Stimulated activated naive CD4-positive, alpha-beta T cell treated with Interleukin-2 at 50 U/mL for 16 hours (primary cell): ENCODE measurements around the gene STXBP2.
"Not testable (repeated sequence)": the region's sequence is repeated elsewhere in the genome, so short reads cannot be mapped to it uniquely, and the experiment has no call there.

Experiments
- DNase-seq: peaks from one replicate; lab custom pipeline; 2025; lab: John Stamatoyannopoulos, UW

Gene STXBP2

DNA sequence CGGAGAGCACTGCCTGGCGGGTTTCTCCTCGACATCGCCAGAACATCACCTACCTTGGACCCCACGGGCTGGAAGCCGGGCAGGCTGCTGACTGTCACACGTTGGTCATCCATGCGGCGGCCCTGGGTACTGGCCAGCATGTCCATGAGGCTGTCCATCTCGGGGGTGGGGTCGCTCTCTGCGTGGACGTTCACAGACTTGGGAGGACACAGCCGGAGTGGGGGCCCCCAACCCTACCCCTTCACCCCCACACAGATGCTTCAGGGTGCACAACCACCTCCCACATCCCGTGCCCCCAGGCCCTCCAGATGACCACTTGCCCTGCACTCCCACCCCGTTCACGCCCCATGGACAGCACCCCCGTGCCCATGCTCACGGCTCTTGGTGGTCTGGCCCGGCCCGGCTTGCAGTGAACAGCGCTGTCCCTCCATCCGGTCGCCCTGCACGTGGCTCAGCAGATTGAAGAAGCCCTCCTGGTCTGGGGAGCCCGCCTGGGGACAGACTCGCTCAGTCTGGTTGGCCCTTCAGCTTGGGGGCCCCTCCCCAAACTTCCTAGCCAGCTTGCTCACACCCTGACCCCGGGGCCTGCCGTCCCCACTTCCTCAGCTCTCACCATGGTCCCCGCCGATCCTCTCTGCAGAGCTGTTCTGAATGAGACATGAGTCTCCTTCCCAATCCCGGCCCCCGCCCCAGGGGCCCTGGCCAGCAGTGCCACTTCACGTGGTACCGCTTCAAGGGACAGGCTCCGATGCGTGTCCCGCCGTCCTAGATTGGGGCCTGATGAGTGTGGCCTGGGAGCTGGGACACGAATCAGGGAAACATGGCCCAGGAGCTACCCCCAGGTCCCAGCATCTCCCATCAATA, 4.3 kb upstream of the STXBP2 start:
- DNase-seq: no peak

DNA sequence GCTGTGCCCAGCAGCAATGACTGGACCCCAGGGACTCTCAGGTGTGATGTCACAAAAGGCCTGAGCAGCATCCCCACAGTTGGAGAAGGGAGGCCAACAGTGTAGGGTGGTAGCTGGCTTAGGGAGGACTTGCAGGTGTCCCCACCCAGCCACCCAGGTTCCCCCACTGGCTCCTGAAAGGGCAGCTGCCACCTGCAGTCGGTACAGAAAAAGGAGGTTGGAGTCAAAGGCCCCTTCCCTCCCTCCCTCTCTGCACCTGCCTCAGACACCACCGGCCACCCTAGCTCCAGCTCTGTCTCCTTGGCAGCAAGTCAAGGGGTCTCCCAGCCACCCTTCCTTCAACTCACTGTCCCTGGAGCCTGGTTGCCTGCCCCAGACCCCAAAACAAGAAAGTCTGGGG, 3.2 kb upstream of the STXBP2 start, which contains the start of gene PCP2:
Gene PCP2, minus strand, starts transcription at position 22 of the 400 bp plus-strand sequence. CDS start 262 bp downstream, outside the sequence.
- DNase-seq: no peak

DNA sequence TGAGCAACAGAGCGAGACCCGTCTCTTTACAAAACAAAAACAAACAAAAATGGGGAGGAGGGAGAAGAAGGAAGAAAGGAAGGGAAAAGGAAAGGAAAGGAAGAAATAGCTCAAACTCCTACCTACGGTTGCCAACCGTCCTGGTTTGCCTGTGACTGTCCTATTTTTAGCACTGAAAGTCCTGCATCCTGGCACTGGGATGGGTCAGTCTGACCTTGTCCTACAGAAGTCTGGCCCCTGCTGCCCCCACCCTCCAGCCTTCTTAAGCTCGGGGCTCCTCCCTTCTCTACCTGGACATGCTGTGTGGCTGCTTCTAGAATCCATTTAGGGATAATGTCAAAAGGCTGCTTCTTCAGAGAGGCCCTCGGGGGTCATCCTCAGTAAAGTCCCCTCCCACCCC, 1.2 kb upstream of the STXBP2 start:
- no peak for DNase-seq

DNA sequence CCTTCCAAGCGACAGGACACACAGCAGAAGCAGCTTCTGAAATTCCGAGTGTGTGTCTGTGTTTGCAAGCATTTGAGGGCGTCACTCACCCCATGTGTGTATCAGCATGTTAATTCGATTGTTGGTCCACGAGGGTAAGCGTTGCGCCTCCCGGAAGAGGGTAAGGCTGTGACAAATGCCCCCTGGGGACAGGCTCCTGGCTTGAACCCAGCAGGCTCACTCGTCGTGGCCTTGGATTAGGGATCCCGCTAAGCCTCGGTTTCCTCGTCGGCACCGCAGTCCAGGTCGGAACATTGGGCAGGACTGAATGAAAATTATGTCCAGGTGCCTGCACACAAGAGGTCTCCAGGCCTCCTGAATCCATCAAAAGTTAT, 606 bp upstream of the STXBP2 start:
- DNase-seq: no peak

DNA sequence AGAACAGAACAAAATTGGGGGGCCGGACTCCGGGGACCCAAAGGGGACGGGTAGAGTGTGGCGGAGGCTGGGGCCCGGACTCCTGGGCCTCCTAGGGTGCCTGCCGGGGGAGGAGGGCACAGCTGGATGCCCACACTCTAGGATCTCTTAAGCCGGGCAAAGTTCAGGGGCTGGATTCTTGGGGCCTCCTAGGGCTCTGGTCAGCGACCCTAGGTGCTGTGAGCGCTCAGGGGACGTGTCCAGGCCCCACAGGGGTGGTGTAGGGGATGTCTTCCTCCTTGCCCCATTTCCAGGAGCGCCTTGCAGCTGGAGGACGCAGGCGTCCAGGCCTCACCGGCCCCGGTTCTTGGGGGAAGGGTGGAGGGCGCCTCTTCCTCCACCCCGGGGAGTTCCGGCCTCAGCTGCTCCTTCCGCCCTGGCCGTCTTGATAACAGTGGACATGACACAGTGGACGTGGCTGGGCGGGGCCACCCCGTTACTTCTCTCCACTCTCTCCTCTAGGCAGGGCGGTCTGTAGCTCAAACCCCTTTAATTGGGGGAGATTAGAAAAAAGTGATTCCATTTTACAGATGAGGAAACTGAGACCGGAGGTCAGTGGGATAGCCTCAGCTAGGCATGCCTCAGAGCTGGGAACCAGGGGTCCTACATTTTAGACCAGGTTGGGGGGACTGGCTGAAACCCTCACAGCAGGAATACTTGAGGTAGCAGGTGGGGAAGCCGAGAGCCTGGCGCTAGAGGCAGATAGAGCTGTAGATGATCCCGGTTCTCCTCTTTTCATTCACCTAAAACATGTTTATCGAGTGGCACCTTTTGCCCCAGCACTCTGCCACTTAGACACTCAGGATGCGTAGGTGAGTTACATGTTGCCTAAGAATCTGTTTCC, 705 bp downstream of the STXBP2 start:
- DNase-seq: no peak

DNA sequence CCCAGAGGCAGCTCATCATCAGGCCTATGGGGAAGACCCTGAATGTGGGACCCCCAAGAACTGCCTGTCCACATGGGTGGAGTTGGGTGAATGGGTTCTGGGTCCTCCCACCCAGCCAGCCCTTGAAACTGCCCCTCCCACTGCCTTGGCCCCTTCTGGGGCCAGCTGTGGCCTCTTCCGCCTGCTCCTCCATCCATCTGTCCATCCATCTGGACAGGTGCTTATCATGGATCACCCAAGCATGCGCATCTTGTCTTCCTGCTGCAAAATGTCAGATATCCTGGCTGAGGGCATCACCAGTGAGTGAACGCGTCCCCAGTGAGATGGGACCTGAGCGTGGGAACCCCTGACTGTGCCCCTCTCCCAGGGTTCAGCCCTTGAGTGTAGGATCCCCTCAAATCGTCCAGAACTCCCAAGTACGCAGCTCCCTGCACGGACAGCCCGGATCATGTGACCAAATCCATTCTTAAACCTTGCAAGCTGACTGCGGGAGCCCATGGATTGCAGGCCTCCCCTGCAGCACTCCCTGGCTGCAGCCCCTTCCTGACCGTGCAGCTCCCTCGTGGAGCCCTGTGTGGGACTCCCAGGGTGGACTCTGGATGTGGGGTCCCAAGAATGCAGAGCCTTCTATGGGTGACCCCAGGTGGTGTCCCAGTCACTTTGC, 2.0 kb downstream of the STXBP2 start:
- no peak for DNase-seq

DNA sequence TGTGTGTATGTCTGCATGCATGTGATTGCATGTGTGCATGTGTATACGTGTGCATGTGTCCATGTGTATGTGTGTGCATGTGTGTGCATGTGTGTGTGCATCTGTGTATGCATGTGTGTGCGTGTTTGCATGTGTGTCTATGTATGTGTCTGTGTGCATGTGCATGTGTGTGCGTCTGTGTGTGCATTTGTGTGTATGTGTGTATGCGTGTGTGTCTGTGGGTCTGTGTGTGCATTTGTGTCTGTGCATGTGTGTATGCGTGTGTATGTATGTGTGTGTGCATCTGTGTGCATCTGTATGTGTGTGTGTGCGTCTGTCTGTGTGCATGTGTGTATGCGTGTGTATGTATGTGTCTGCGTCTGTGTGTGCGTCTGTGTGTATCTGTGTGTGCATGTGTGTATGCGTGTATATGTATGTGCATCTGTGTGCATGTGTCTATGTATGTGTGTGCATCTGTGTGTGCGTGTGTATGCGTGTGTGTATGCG, 3.0 kb downstream of the STXBP2 start:
- no peak for DNase-seq

DNA sequence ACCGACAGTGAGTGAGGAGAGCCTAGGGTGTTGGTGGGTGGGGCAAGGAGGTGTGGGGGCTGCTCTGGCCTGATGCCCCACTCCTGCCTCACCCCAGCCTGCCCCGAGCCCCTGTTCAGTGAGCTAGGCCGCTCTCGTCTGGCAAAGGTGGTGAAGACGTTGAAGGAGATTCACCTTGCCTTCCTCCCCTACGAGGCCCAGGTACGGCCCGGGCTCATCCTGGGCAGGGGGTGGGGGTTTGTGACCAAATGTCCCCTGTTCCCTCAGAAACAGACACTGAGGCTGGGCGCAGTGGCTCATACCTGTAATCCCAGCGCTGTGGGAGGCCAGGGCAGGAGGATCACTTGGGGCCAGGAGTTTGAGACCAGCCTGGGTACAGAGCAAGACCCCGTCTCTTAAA, 3.9 kb downstream of the STXBP2 start:
- no peak for DNase-seq

DNA sequence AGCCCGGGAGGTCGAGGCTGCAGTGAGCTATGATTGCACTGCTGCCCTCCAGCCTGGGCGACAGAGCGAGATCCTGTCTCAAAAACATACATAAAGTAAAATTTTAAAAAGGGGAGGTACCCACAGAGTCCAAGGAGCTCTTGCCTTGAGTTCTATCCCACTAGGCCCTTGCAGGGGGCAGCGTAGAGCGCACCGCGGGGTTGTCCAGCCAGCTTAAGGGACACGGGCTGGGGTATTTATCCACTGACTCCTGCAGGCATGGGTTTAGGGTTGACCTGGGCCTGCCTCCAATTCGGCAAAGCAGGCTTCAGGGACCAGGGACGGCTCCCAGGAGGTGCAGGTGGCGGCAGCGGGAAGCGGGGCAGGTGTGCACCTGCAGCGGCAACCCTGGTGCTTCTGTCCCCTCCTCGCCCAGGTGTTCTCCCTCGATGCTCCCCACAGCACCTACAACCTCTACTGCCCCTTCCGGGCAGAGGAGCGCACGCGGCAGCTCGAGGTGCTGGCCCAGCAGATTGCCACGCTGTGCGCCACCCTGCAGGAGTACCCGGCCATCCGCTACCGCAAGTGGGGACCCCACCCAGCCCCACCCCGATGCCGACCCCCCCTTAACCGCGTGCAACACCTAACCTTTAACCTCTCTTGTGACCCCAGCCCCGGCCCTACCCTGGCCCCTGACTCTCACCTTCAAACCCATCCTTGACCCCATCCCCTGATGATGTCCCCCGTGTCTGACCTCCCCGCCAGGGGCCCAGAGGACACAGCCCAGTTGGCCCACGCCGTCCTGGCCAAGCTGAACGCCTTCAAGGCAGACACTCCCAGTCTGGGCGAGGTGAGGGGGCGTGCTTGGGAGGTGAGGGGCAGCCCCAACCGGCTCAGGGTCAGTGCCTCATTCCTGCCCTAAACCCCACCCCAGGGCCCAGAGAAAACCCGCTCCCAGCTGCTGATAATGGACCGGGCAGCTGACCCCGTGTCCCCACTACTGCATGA, 4.7 kb downstream of the STXBP2 start:
- DNase-seq: no peak

DNA sequence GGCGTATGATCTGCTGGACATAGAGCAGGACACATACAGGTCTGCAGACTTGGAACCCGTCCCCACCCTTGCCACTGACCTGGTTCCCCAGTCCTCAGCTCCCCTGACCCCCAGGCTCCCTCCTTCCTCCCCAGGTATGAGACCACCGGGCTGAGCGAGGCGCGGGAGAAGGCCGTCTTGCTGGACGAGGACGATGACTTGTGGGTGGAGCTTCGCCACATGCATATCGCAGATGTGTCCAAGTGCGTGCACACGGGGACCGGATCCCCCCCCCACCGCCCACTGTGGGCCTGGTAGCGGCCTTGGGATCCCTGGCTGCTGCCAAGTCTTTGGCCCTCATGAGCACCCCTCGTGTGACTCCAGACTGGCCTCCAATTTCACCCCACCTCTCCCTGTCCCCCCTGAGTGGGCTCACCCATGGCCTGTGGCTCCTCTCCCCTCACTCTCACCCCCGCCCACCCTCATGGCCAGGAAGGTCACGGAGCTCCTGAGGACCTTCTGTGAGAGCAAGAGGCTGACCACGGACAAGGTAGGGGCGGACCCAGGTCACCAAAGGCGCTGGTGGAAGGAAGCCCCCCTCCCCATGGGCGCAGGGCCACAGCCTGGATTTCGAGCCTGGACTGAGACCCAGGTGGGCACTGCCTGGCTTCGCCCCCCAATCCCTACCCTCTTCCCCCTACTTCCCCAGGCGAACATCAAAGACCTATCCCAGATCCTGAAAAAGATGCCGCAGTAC, 5.6 kb downstream of the STXBP2 start:
- no peak for DNase-seq

DNA sequence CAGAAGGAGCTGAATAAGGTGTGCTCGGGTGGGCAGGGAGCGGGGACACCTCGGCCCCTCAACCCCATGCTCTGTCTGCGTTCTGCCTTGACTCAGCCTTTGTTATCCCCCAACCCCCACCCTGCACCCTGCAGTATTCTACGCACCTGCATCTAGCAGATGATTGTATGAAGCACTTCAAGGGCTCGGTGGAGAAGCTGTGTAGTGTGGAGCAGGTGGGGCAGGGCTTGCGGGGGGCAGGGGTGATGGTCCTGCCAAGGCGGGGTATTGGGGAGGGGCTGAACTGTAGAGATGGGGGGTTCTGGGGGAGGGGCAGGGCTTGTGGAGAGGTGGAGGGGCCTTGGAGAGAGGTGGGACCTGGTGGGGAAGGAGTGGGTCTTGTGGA, 6.1 kb downstream of the STXBP2 start:
- DNase-seq: no peak

DNA sequence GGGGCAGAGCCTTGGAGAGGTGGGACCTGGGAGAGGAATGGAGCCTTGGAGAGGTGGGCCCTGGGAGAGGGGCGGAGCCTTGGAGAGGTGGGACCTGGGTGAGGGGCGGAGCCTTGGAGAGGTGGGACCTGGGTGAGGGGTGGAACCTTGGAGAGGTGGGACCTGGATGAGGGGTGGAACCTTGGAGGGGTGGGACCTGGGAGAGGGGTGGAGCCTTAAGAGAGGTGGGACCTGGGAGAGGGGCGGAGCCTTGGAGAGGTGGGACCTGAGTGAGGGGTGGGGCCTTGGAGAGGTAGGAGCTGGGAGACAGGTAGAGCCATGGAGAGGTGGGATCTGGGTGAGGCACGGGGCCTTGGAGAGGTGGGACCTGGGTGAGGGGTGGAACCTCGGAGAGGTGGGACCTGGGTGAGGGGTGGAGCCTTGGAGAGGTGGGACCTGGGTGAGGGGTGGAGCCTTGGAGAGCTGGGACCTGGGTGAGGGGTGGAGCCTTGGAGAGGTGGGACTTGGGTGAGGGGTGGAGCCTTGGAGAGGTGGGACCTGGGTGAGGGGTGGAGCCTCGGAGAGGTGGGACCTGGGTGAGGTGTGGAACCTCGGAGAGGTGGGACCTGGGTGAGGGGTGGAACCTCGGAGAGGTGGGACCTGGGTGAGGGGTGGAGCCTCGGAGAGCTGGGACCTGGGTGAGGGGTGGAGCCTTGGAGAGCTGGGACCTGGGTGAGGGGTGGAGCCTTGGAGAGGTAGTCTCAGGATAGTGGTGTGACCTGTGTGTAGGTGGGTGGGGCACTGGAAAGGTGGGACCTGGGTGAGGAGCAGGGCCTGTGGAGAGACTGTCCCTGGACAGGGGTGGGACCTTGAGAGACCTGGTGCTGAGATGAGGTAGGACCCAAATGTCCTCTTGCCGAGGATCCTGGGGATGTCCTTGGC, 7.0 kb downstream of the STXBP2 start:
- not testable (repeated sequence) for DNase-seq

DNA sequence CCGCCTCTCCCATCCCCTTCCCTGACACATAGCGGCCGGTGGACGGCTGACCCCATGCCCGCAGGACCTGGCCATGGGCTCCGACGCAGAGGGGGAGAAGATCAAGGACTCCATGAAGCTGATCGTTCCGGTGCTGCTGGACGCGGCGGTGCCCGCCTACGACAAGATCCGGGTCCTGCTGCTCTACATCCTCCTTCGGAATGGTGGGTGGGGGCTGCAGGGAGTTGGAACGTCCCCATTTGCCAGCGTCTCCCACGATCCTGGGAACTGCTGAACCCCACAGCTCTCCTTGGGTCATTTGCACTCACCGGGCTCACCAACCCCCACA, 7.6 kb downstream of the STXBP2 start:
- DNase-seq: no peak

DNA sequence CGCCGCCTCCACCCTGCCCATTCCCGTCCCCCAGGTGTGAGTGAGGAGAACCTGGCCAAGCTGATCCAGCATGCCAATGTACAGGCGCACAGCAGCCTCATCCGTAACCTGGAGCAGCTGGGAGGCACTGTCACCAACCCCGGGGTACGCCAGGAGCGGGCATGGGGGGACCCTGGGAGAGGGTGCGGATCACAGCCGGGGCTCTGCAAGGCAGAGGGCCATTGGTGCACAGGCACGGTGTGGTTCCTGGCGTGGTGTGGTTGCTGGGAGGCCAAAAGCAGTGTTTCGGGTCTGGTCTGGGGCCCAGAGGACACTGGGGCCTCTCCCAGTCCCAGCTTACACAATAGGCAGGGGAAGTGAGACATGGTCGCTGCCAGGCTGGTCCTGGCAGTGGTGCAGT, 8.3 kb downstream of the STXBP2 start:
- DNase-seq: no peak

DNA sequence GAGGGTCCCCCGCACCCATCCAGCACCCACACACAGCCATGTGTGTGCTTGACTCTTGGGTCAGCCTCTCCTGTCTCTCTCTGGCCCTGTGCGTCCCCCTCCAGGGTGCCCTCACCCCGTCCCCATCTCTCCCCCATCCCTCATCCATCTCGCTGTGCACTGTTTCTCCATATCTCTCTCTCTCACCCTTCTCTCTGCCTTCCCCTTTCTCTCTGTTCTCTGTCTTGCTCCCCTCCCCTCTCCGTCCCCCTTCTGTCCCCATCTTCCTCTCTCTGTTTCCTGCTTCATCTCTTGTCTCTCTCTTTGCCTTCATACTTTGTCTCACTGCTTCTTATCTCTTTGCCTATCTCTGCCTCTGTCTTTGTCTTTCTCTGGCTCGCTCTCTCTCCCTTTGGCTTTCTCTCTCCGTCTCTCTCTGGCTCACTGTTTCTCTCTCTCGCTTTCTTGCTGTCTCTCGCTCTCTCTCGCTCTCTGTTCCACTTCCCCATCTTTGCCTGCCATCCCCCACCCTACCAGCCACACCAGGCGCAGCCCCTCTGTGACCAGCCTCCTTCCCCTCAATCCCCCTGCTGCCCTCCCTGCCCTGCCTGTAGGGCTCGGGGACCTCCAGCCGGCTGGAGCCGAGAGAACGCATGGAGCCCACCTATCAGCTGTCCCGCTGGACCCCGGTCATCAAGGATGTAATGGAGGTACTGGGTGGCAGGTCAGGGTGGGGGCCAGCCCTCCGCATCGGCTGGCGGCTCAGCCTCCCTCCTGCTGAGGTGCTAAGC, 8.9 kb downstream of the STXBP2 start:
- DNase-seq: no peak

DNA sequence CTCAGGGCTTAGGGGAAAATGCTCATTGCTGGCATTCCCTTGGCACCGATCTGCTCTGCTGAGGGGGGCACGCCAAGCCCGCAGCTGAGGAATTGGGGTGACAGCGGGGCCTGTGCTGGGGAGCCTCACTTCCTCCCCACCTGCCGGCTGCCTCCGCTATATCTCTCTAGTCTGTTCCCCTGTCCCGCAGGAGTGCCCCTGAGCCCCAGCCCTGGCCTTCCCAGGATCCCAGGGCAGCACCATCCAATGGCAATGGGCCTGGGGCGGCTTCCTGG, 9.5 kb downstream of the STXBP2 start:
- no peak for DNase-seq

DNA sequence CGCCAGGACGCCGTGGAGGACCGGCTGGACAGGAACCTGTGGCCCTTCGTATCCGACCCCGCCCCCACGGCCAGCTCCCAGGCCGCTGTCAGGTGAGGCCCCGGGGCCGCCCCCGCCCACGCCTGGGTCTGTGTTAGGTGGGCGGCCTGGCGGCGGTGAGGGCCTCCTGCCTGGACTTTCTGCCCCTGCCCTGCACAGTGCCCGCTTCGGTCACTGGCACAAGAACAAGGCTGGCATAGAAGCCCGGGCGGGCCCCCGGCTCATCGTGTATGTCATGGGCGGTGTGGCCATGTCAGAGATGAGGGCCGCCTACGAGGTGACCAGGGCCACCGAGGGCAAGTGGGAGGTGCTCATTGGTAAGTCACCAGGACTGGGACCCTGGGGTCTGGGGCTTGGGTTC, 10.2 kb downstream of the STXBP2 start:
- DNase-seq: no peak

DNA sequence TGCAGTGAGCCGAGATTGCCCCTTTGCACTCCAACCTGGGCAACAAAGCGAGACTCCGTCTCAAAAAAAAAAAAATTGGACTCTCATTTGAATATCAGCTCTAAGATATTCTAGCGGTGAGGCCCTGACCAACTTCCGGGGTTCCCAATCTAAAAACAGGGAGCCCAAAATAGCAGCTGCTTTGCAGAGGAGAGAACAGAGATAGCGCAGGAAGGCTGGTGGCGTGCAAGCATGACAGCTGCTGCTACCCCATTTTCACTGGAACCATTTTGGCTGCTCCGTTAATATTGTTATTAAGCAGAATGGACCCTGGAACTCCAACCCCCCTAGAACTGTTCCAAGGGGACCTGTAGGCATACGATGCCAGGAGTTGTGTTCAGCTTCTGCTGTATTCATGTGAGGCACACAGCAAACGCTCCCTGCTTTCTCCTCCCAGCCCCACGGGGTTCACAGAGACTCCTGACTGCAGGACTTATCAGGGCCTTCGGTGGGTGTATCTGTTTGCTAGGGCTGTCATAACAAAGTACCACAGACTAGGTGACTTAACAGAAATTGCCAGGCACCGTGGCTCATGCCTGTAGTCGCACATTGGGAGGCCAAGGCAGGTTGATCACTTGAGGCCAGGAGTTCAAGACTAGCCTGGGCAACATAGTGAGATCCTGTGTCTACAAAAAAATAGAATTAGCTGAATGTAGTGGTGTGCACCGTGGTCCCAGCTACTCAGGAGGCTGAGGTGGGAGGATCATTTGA, 11.5 kb downstream of the STXBP2 start:
- DNase-seq: no peak
